ENCODE results near the gene TXNDC15. TPM values are rescaled to one million over a fixed set of nuclear protein-coding genes. Genes with fewer than 3 reads are reported as not detected.
"Not testable (repeated sequence)": the region's sequence is repeated elsewhere in the genome, so short reads cannot be mapped to it uniquely, and the experiment has no call there.

TXNDC15 gene
- total RNA-seq, 2 experiments from 2014 or later: 40.6 to 50.0 TPM

- H3K9me3 Mint-ChIP-seq, H3K27me3 Mint-ChIP-seq, H3K27ac Mint-ChIP-seq, POLR2A ChIA-PET, H3K4me3 Mint-ChIP-seq, CTCF ChIA-PET, DNase-seq: not testable (repeated sequence)
- Mint-ChIP-seq H3K36me3 (ENCODE audit: low read depth) (peaks cover 20% of the 10 kb centered on the region), H3K4me1 (peaks cover 14% of the 10 kb centered on the region)
Measured at GRCh38 chr5:134910752-134911151, 36.6 kb downstream of the TXNDC15 start.

- H3K4me1 Mint-ChIP-seq: peaks cover 10% of the 10 kb centered on the region
- ChIA-PET CTCF (interaction anchor here (0.8 to 7.3 kb wide), 3 partner anchors 7 to 173 kb away, joined by 3 to 36 read pairs (median 4); partner anchors contain the start of genes CAMLG and PCBD2), POLR2A (no interaction called here)
- DNase-seq: no peak
- no peak overlapping the region for H3K4me3 Mint-ChIP-seq
- no peak overlapping the region for H3K27ac Mint-ChIP-seq
- peaks cover 20% of the 10 kb centered on the region for H3K36me3 Mint-ChIP-seq (ENCODE audit: low read depth)
- H3K9me3 Mint-ChIP-seq: no peaks in the 10 kb centered on the region
- no peaks in the 10 kb centered on the region for H3K27me3 Mint-ChIP-seq
Measured at GRCh38 chr5:134911285-134912206, 37.4 kb downstream of the TXNDC15 start.

- peaks cover 11% of the 10 kb centered on the region for H3K4me1 Mint-ChIP-seq
- no peak for DNase-seq
- no peaks in the 10 kb centered on the region for H3K9me3 Mint-ChIP-seq
- no peak overlapping the region for H3K4me3 Mint-ChIP-seq
- no peak overlapping the region for H3K27ac Mint-ChIP-seq
- ChIA-PET CTCF (interaction anchor here (1.5 to 7.3 kb wide), 2 partner anchors 9 to 11 kb away, joined by 3 to 36 read pairs; partner anchors contain the start of gene PCBD2), POLR2A (interaction anchor here (0.6 kb wide), 1 partner anchor 691 kb away, joined by 3 read pairs; no protein-coding TSS in a partner anchor)
- no peaks in the 10 kb centered on the region for H3K27me3 Mint-ChIP-seq
- peaks cover 24% of the 10 kb centered on the region for H3K36me3 Mint-ChIP-seq (ENCODE audit: low read depth)
Measured at GRCh38 chr5:134913254-134913653, 39.1 kb downstream of the TXNDC15 start.

GRCh38 chr5:134913795-134914194 lies 39.6 kb downstream of the TXNDC15 start:
- ChIA-PET POLR2A (interaction anchor here (0.6 kb wide), 1 partner anchor 692 kb away, joined by 3 read pairs; no protein-coding TSS in a partner anchor), CTCF (interaction anchor here (7.3 kb wide), 1 partner anchor 10 kb away, joined by 36 read pairs; the partner anchor contains the start of gene PCBD2)
- H3K27ac Mint-ChIP-seq: no peak overlapping the region
- H3K36me3 Mint-ChIP-seq (ENCODE audit: low read depth): peaks cover 26% of the 10 kb centered on the region
- DNase-seq: no peak
- H3K9me3 Mint-ChIP-seq: no peaks in the 10 kb centered on the region
- no peaks in the 10 kb centered on the region for H3K27me3 Mint-ChIP-seq
- H3K4me1 Mint-ChIP-seq: peaks cover 15% of the 10 kb centered on the region
- no peak overlapping the region for H3K4me3 Mint-ChIP-seq

- H3K27me3 Mint-ChIP-seq: no peaks in the 10 kb centered on the region
- no peak overlapping the region for H3K27ac Mint-ChIP-seq
Measured at GRCh38 chr5:134917070-134917815, 43.1 kb downstream of the TXNDC15 start.

GRCh38 chr5:134918861-134919260 lies 44.7 kb downstream of the TXNDC15 start:
- Mint-ChIP-seq H3K4me1 (peaks cover 26% of the 10 kb centered on the region), H3K4me3 (no peak overlapping the region)

More at GRCh38 chr5:134917070-134917815, 43.1 kb downstream of the TXNDC15 start:
- Mint-ChIP-seq H3K4me1 (peaks cover 26% of the 10 kb centered on the region), H3K9me3 (no peaks in the 10 kb centered on the region), H3K4me3 (no peak overlapping the region), H3K36me3 (ENCODE audit: low read depth) (peaks cover 33% of the 10 kb centered on the region)
- DNase-seq: no peak
- CTCF ChIA-PET: interaction anchor here (0.8 to 7.3 kb wide), 5 partner anchors 10 to 273 kb away, joined by 3 to 36 read pairs (median 4); partner anchors contain the start of genes DDX46 and PCBD2
- POLR2A ChIA-PET: interaction anchor here (0.6 kb wide), 1 partner anchor 412 kb away, joined by 3 read pairs; no protein-coding TSS in a partner anchor

GRCh38 chr5:134920848-134921575 lies 46.8 kb downstream of the TXNDC15 start:
- H3K27me3 Mint-ChIP-seq: no peaks in the 10 kb centered on the region
- H3K27ac Mint-ChIP-seq: no peak overlapping the region
- H3K9me3 Mint-ChIP-seq: no peaks in the 10 kb centered on the region
- peaks cover 26% of the 10 kb centered on the region for H3K4me1 Mint-ChIP-seq
- no peak overlapping the region for H3K4me3 Mint-ChIP-seq
- H3K36me3 Mint-ChIP-seq (ENCODE audit: low read depth): peaks cover 32% of the 10 kb centered on the region
- ChIA-PET CTCF (interaction anchor here (0.7 to 1.7 kb wide), 5 partner anchors 12 to 271 kb away, joined by 3 to 8 read pairs (median 4); partner anchors contain the start of gene PCBD2), POLR2A (no interaction called here)
- DNase-seq: no peak

More at GRCh38 chr5:134918861-134919260, 44.7 kb downstream of the TXNDC15 start:
- no peaks in the 10 kb centered on the region for H3K27me3 Mint-ChIP-seq
- H3K27ac Mint-ChIP-seq: no peak overlapping the region
- ChIA-PET POLR2A (no interaction called here), CTCF (interaction anchor here (0.7 to 7.3 kb wide), 4 partner anchors 10 to 272 kb away, joined by 3 to 36 read pairs (median 3); partner anchors contain the start of gene PCBD2)
- DNase-seq: no peak
- no peaks in the 10 kb centered on the region for H3K9me3 Mint-ChIP-seq
- peaks cover 35% of the 10 kb centered on the region for H3K36me3 Mint-ChIP-seq (ENCODE audit: low read depth)

- Mint-ChIP-seq H3K27ac (no peak overlapping the region), H3K36me3 (ENCODE audit: low read depth) (peaks cover 13% of the 10 kb centered on the region), H3K27me3 (no peaks in the 10 kb centered on the region), H3K9me3 (no peaks in the 10 kb centered on the region), H3K4me3 (no peak overlapping the region), H3K4me1 (no peaks in the 10 kb centered on the region)
- no peak for DNase-seq
- POLR2A ChIA-PET: no interaction called here
- CTCF ChIA-PET: no interaction called here
Measured at GRCh38 chr5:134932508-134932907, 58.3 kb downstream of the TXNDC15 start.

- H3K27me3 Mint-ChIP-seq: no peaks in the 10 kb centered on the region
- no peaks in the 10 kb centered on the region for H3K4me1 Mint-ChIP-seq
- H3K4me3 Mint-ChIP-seq: no peak overlapping the region
- H3K9me3 Mint-ChIP-seq: no peaks in the 10 kb centered on the region
- ChIA-PET CTCF (no interaction called here), POLR2A (no interaction called here)
- H3K36me3 Mint-ChIP-seq (ENCODE audit: low read depth): peaks cover 12% of the 10 kb centered on the region
- no peak overlapping the region for H3K27ac Mint-ChIP-seq
- no peak for DNase-seq
Measured at GRCh38 chr5:134934202-134934601, 60.0 kb downstream of the TXNDC15 start.

- H3K4me1 Mint-ChIP-seq: no peaks in the 10 kb centered on the region
- H3K27me3 Mint-ChIP-seq: no peaks in the 10 kb centered on the region
- H3K27ac Mint-ChIP-seq: no peak overlapping the region
- peaks cover 13% of the 10 kb centered on the region for H3K36me3 Mint-ChIP-seq (ENCODE audit: low read depth)
- CTCF ChIA-PET: interaction anchor here (0.6 kb wide), 1 partner anchor 32 kb away, joined by 3 read pairs; no protein-coding TSS in a partner anchor
- no peak for DNase-seq
- POLR2A ChIA-PET: no interaction called here
- no peak overlapping the region for H3K4me3 Mint-ChIP-seq
- no peaks in the 10 kb centered on the region for H3K9me3 Mint-ChIP-seq
Measured at GRCh38 chr5:134935711-134936602, 61.8 kb downstream of the TXNDC15 start.

GRCh38 chr5:134937526-134937925 lies 63.4 kb downstream of the TXNDC15 start:
- Mint-ChIP-seq H3K27me3 (no peaks in the 10 kb centered on the region), H3K4me1 (no peaks in the 10 kb centered on the region), H3K27ac (no peak overlapping the region), H3K4me3 (no peak overlapping the region), H3K9me3 (no peaks in the 10 kb centered on the region), H3K36me3 (ENCODE audit: low read depth) (peaks cover 15% of the 10 kb centered on the region)
- CTCF ChIA-PET: no interaction called here
- DNase-seq: no peak
- POLR2A ChIA-PET: no interaction called here

All from activated CD4-positive, alpha-beta T cell treated with anti-CD3 and anti-CD28 coated beads, Interleukin-2, amount 10 ng/mL, durations not matched to agents 7 days and 5 days (primary cell).